ENCODE data around the gene TTLL5. TPM values are rescaled to one million over a fixed set of nuclear protein-coding genes. Genes with fewer than 3 reads are reported as not detected.

Gene TTLL5
- total RNA-seq, 1 experiment from 2014 or later = 35.7 TPM

GRCh38 chr14:75757644-75758402, 96.8 kb downstream of the TTLL5 start:
- H2BK15ac ChIP-seq (ENCODE audit: low read depth, low read length) = no peak overlapping the region
- H3K27me3 ChIP-seq (ENCODE audit: insufficient read depth, low read length) = no peaks in the 10 kb centered on the region
- Mint-ChIP-seq H3K4me1 (no peaks in the 10 kb centered on the region), H3K4me3 (no peak overlapping the region), H3K36me3 (ENCODE audit: insufficient read depth in 1 of 3, low read depth in 3 of 3) (peaks cover 0 to 20% (median 16%) of the 10 kb centered on the region in 3 experiments; a peak in 5 of 7 replicates), H3K9me3 (no peaks in the 10 kb centered on the region), H3K27me3 (ENCODE audit: low read depth) (no peaks in the 10 kb centered on the region), H3K27ac (no peak overlapping the region)
- no peak overlapping the region for H3K4me2 ChIP-seq (ENCODE audit: insufficient read depth, insufficient read length, low read length)
- no peaks in the 10 kb centered on the region for H4K20me1 ChIP-seq (ENCODE audit: control insufficient read depth, insufficient read depth, insufficient read length)
- H3K14ac ChIP-seq (ENCODE audit: insufficient read depth, low read length) = no peak overlapping the region
- TF ChIP-seq, protein P1, sequence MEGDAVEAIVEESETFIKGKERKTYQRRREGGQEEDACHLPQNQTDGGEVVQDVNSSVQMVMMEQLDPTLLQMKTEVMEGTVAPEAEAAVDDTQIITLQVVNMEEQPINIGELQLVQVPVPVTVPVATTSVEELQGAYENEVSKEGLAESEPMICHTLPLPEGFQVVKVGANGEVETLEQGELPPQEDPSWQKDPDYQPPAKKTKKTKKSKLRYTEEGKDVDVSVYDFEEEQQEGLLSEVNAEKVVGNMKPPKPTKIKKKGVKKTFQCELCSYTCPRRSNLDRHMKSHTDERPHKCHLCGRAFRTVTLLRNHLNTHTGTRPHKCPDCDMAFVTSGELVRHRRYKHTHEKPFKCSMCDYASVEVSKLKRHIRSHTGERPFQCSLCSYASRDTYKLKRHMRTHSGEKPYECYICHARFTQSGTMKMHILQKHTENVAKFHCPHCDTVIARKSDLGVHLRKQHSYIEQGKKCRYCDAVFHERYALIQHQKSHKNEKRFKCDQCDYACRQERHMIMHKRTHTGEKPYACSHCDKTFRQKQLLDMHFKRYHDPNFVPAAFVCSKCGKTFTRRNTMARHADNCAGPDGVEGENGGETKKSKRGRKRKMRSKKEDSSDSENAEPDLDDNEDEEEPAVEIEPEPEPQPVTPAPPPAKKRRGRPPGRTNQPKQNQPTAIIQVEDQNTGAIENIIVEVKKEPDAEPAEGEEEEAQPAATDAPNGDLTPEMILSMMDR (conservative IDR thresholded peaks at IDR 0.05) = no peak
- H3K56ac ChIP-seq (ENCODE audit: insufficient read length, low read depth, low read length) = no peak overlapping the region
- no peak overlapping the region for H3T11ph ChIP-seq (ENCODE audit: low read length)
- H4K5ac ChIP-seq (ENCODE audit: insufficient read length, low read depth, low read length) = no peak overlapping the region
- no peak overlapping the region for H2BK5ac ChIP-seq (ENCODE audit: insufficient read length, low read length)
- no peaks in the 10 kb centered on the region for H3K9me3 ChIP-seq (ENCODE audit: control insufficient read depth, low read depth, low read length)
- H2BK120ac ChIP-seq (ENCODE audit: low read depth, low read length, poor library complexity, severe bottlenecking) = no peak overlapping the region
- H3K23ac ChIP-seq (ENCODE audit: insufficient read length, low read depth, low read length) = no peak overlapping the region
- H2BK12ac ChIP-seq (ENCODE audit: insufficient read length, low read depth, low read length) = no peak overlapping the region
- no peak overlapping the region for H3K4ac ChIP-seq (ENCODE audit: low read depth, low read length)
- H3K27ac ChIP-seq (ENCODE audit: insufficient read length, low read depth, low read length) = no peak overlapping the region
- no peak overlapping the region for H2BK20ac ChIP-seq (ENCODE audit: low read depth, low read length, poor library complexity, severe bottlenecking)
- H3K9ac ChIP-seq (ENCODE audit: extremely low read depth, insufficient read length, low read length) = no peak overlapping the region
- H3K79me1 ChIP-seq (ENCODE audit: insufficient read depth, low read depth, low read length, poor library complexity, severe bottlenecking) = no peaks in the 10 kb centered on the region
- H3K79me2 ChIP-seq (ENCODE audit: insufficient read depth, low read length) = no peaks in the 10 kb centered on the region
- H2AK5ac ChIP-seq (ENCODE audit: insufficient read length, low read length) = no peak overlapping the region
- no peak overlapping the region for H4K91ac ChIP-seq (ENCODE audit: insufficient read length, low read depth, low read length)
- WGBS (ENCODE audit: extremely low coverage, insufficient read length, low lambda C conversion rate) = no CpG with 5 or more reads among the region's 4 CpGs
- H3K18ac ChIP-seq (ENCODE audit: insufficient read length, low read depth, low read length) = no peak overlapping the region
- no peak overlapping the region for H2AFZ ChIP-seq (ENCODE audit: low read length)
- no peaks in the 10 kb centered on the region for H3K23me2 ChIP-seq (ENCODE audit: insufficient read length, low read depth, low read length, poor library complexity, severe bottlenecking)
- H4K8ac ChIP-seq (replicated peaks; ENCODE audit: insufficient read length, low read depth, low read length) = no peak overlapping the region
- H3K4me1 ChIP-seq (ENCODE audit: insufficient read depth, low read length) = no peaks in the 10 kb centered on the region
- no peak for DNase-seq
